IMR-90 (cell line): ENCODE data around the gene SURF6. TPM values are rescaled to one million over a fixed set of nuclear protein-coding genes. Genes with fewer than 3 reads are reported as not detected.

Experiments used
- ATAC-seq: fragments of 200-7000 bp; cut with Tn5 transposase; 2 replicates; pipeline ENCODE4 v1.9.1; 2020; ENCODE audit warnings: low read depth, mild to moderate bottlenecking, moderate library complexity
- BruUV-seq: library from RNA; stranded (reverse); fragments of 400-500 nt; replicated peaks from 2 replicates; lab custom pipeline; 2021; lab: Mats Ljungman, UMichigan
- CTCF ChIA-PET: fragments of 300-600 bp; formaldehyde crosslinking; extraction: SDS; loops from one replicate; lab custom pipeline; 2021; ENCODE audit warnings: antibody characterized with exemption; lab: Yijun Ruan, JAX
- POLR2A ChIA-PET: fragments of 300-600 bp; sonication (Branson Sonifier 250); formaldehyde crosslinking; loops from one replicate; lab custom pipeline; 2022; ENCODE audit warnings: antibody characterized with exemption; ENCODE audit not compliant: unreplicated experiment; lab: Charles Lee
- DNase-seq: peaks from one replicate; pipeline ENCODE4 v3.0.0; 2013
- H2AFZ ChIP-seq: replicated peaks from 2 replicates; pipeline ENCODE3; 2013; ENCODE audit warnings: low read length, mild to moderate bottlenecking; ENCODE audit not compliant: poor library complexity
- H2AK5ac ChIP-seq: 2 replicates; pipeline ENCODE4 v1.6.1; 2013; ENCODE audit warnings: low read depth, low read length, inconsistent platforms
- H2AK9ac ChIP-seq: replicated peaks from 2 replicates; pipeline ENCODE3; 2013; ENCODE audit warnings: mild to moderate bottlenecking, low read depth, low read length, moderate library complexity; ENCODE audit not compliant: poor library complexity
- H2BK120ac ChIP-seq: 2 replicates; pipeline ENCODE4 v1.6.1; 2013; ENCODE audit warnings: low read depth, low read length, inconsistent platforms
- H2BK15ac ChIP-seq: 3 replicates; pipeline ENCODE4 v1.6.1; 2013; ENCODE audit warnings: low read depth, low read length, inconsistent platforms
- H2BK20ac ChIP-seq: 2 replicates; pipeline ENCODE4 v1.6.1; 2013; ENCODE audit warnings: low read depth, mild to moderate bottlenecking, inconsistent platforms, low read length, moderate library complexity
- H2BK5ac ChIP-seq: 2 replicates; pipeline ENCODE4 v1.6.1; 2013; ENCODE audit warnings: mild to moderate bottlenecking, low read depth, low read length, inconsistent platforms; ENCODE audit not compliant: poor library complexity, severe bottlenecking
- H3K14ac ChIP-seq: replicated peaks from 2 replicates; pipeline ENCODE4 v1.6.1; 2013; ENCODE audit warnings: low read depth, low read length, inconsistent platforms
- H3K18ac ChIP-seq: 2 replicates; pipeline ENCODE4 v1.6.1; 2013; ENCODE audit warnings: low read depth, low read length, control low read depth
- H3K23ac ChIP-seq: 2 replicates; pipeline ENCODE4 v1.6.1; 2013; ENCODE audit warnings: low read depth, low read length, inconsistent platforms
- H3K27ac ChIP-seq: 2 replicates; pipeline ENCODE4 v1.5.1; 2013; ENCODE audit warnings: mild to moderate bottlenecking, control low read depth, low read length; ENCODE audit not compliant: insufficient read depth
- H3K27me3 ChIP-seq: 2 replicates; pipeline ENCODE4 v1.6.1; 2013; ENCODE audit warnings: low read length; ENCODE audit not compliant: control insufficient read depth, insufficient read depth
- H3K36me3 ChIP-seq: 2 replicates; pipeline ENCODE4 v1.6.1; 2013; ENCODE audit warnings: low read length, mixed read lengths; ENCODE audit not compliant: control insufficient read depth, insufficient read depth
- H3K4ac ChIP-seq: 2 replicates; pipeline ENCODE4 v1.6.1; 2013; ENCODE audit warnings: low read depth, low read length, inconsistent platforms
- H3K4me1 ChIP-seq: 2 replicates; pipeline ENCODE4 v1.6.1; 2013; ENCODE audit warnings: low read length, mixed read lengths; ENCODE audit not compliant: control insufficient read depth, insufficient read depth
- H3K4me2 ChIP-seq: 2 replicates; pipeline ENCODE4 v1.6.1; 2013; ENCODE audit warnings: low read depth, mild to moderate bottlenecking, control low read depth, low read length, moderate library complexity
- H3K4me3 ChIP-seq: 2 replicates; pipeline ENCODE4 v1.5.1; 2013; ENCODE audit warnings: low read depth, mild to moderate bottlenecking, control low read depth, low read length, moderate library complexity; ENCODE audit not compliant: insufficient read depth
- H3K56ac ChIP-seq: 2 replicates; pipeline ENCODE4 v1.6.1; 2013; ENCODE audit warnings: low read length, inconsistent platforms; ENCODE audit not compliant: insufficient read depth; ENCODE audit errors: extremely low read depth
- H3K79me1 ChIP-seq, 2 experiments: 2 replicates each; pipeline ENCODE4 v1.6.1; 2013; ENCODE audit warnings: low read length in 2 of 2, inconsistent platforms in 1 of 2, low read depth in 1 of 2
- H3K9ac ChIP-seq: 2 replicates; pipeline ENCODE4 v1.6.1; 2013; ENCODE audit warnings: low read depth, low read length, control low read depth
- H3K9me1 ChIP-seq: 2 replicates; pipeline ENCODE4 v1.6.1; 2013; ENCODE audit warnings: low read length, inconsistent platforms; ENCODE audit not compliant: insufficient read depth
- H3K9me3 ChIP-seq: 2 replicates; pipeline ENCODE4 v1.6.1; 2013; ENCODE audit warnings: low read length; ENCODE audit not compliant: control insufficient read depth, insufficient read depth
- H4K20me1 ChIP-seq: 2 replicates; pipeline ENCODE4 v1.6.1; 2013; ENCODE audit warnings: low read length, inconsistent platforms; ENCODE audit not compliant: insufficient read depth
- H4K5ac ChIP-seq: 2 replicates; pipeline ENCODE4 v1.6.1; 2013; ENCODE audit warnings: mild to moderate bottlenecking, low read depth, low read length, control low read depth
- H4K8ac ChIP-seq, 2 experiments: 2 replicates each; pipeline ENCODE4 v1.6.1; 2013; ENCODE audit warnings: low read depth in 2 of 2, low read length in 2 of 2, control low read depth in 1 of 2, inconsistent platforms in 1 of 2
- H4K91ac ChIP-seq: 2 replicates; pipeline ENCODE4 v1.6.1; 2013; ENCODE audit warnings: low read depth, low read length, inconsistent platforms; ENCODE audit not compliant: insufficient read depth
- BHLHE40 ChIP-seq: fragments of 150-350 bp; IDR thresholded peaks from 2 replicates; pipeline ENCODE4 v1.6.1; 2016; ENCODE audit warnings: mild to moderate bottlenecking, low read depth, low read length
- CEBPB ChIP-seq: IDR thresholded peaks from 2 replicates; pipeline ENCODE4 v1.6.1; 2012; ENCODE audit warnings: low read depth, low read length, improper control_type of control experiment
- CHD1 ChIP-seq: IDR thresholded peaks from 2 replicates; pipeline ENCODE4 v1.6.1; 2012; ENCODE audit warnings: low read depth, low read length, improper control_type of control experiment
- CTCF ChIP-seq: conservative IDR thresholded peaks from 2 replicates; pipeline ENCODE4 v1.5.1; 2012; ENCODE audit warnings: mild to moderate bottlenecking, low read depth, low read length, improper control_type of control experiment
- ELK1 ChIP-seq: fragments of 150-350 bp; IDR thresholded peaks from 2 replicates; pipeline ENCODE4 v1.6.1; 2016; ENCODE audit warnings: low read depth, mild to moderate bottlenecking, low read length, moderate library complexity, borderline replicate concordance
- FOS ChIP-seq: fragments of 150-350 bp; IDR thresholded peaks from 2 replicates; pipeline ENCODE4 v1.6.1; 2016; ENCODE audit warnings: low read depth, low read length
- MAFK ChIP-seq: IDR thresholded peaks from 2 replicates; pipeline ENCODE4 v1.6.1; 2012; ENCODE audit warnings: low read depth, low read length, improper control_type of control experiment
- MAZ ChIP-seq: IDR thresholded peaks from 2 replicates; pipeline ENCODE4 v1.6.1; 2012; ENCODE audit warnings: low read depth, mild to moderate bottlenecking, low read length, improper control_type of control experiment, moderate library complexity, borderline replicate concordance
- MXI1 ChIP-seq: IDR thresholded peaks from 2 replicates; pipeline ENCODE4 v1.6.1; 2012; ENCODE audit warnings: low read depth, mild to moderate bottlenecking, low read length, moderate library complexity, borderline replicate concordance
- NFE2L2 ChIP-seq: fragments of 150-350 bp; IDR thresholded peaks from 2 replicates; pipeline ENCODE4 v1.6.1; 2016; ENCODE audit warnings: low read depth, mild to moderate bottlenecking, low read length
- POLR2A ChIP-seq: IDR thresholded peaks from 2 replicates; pipeline ENCODE4 v1.6.1; 2012; ENCODE audit warnings: mild to moderate bottlenecking, low read depth, low read length
- RCOR1 ChIP-seq: IDR thresholded peaks from 2 replicates; pipeline ENCODE4 v1.6.1; 2012; ENCODE audit warnings: mild to moderate bottlenecking, low read length, improper control_type of control experiment; ENCODE audit not compliant: insufficient replicate concordance
- WGBS, 2 experiments: methylation state at CpG; one replicate each; pipeline versions ENCODE4 v1.1.5 to v1.1.7; 2013; ENCODE audit warnings: missing lambda C conversion rate in 2 of 2; ENCODE audit not compliant: insufficient read length in 1 of 2; ENCODE audit errors: extremely low coverage in 2 of 2; 5-methylcytosine and 5-hydroxymethylcytosine counted together
- dilution Hi-C: fragments of 300-500 bp; cut with HindIII; formaldehyde crosslinking; loops from one replicate; pipeline ENCODE4 v1.14.3; 2018; ENCODE audit warnings: low sequenced_read_pairs; ENCODE audit not compliant: unreplicated experiment
- in situ Hi-C: fragments of 300-500 bp; cut with MboI; formaldehyde crosslinking; loops from 3 replicates; pipeline ENCODE4 v1.14.3; 2019; ENCODE audit warnings: low sequenced_read_pairs, inconsistent platforms, mixed read lengths
- intact Hi-C: fragments of 100-400 bp; cut with micrococcal nuclease; formaldehyde crosslinking; loops from 2 replicates; pipeline ENCODE4 v1.10.0; 2022
- polyA plus RNA-seq, 3 experiments: library from polyadenylated mRNA; depleted of rRNA; stranded (reverse); fragments of >200 nt; gene quantifications; 2 replicates each; pipeline ENCODE4 v1.2.3, GENCODE V29; 2012; ENCODE audit warnings: low replicate concordance in 1 of 3
- total RNA-seq: library from RNA; depleted of rRNA; stranded (reverse); fragments of >200 nt; gene quantifications from 2 replicates; pipeline ENCODE4 v1.2.3, GENCODE V29; 2012

Gene SURF6
- total and polyA plus RNA-seq, 2 of the 4 experiments (the other 2 are of a cell fraction): 6.1 to 12.8 TPM

GRCh38 chr9:133349965-133350616 lies 14.1 kb upstream of the SURF6 start:
- Histone ChIP-seq H3K4me2 (no peak overlapping the region), H3K9me1 (peaks cover 6% of the 10 kb centered on the region; the same call in 1 of the 2 replicates), H4K8ac (no peak overlapping the region; a peak in 1 of 4 replicates), H3K4me1 (peaks cover 16% of the 10 kb centered on the region), H3K4me3 (no peak overlapping the region), H2AFZ (no peak overlapping the region), H2AK5ac (no peak overlapping the region), H3K4ac (no peak overlapping the region), H3K9ac (no peak overlapping the region), H2BK15ac (no peak overlapping the region), H3K79me1 (peaks cover 29 to 76% of the 10 kb centered on the region in 2 experiments), H3K9me3 (no peaks in the 10 kb centered on the region), H2AK9ac (no peak overlapping the region), H3K14ac (no peak overlapping the region), H3K23ac (no peak overlapping the region), H3K56ac (no peak overlapping the region), H4K20me1 (peaks cover 63% of the 10 kb centered on the region), H3K18ac (no peak overlapping the region), H2BK20ac (no peak overlapping the region), H3K27ac (no peak overlapping the region), H3K27me3 (no peaks in the 10 kb centered on the region), H3K36me3 (peaks cover 55% of the 10 kb centered on the region), H4K91ac (no peak overlapping the region), H2BK120ac (no peak overlapping the region), H4K5ac (no peak overlapping the region), H2BK5ac (no peak overlapping the region)
- in situ Hi-C loops: no loop called here
- CTCF ChIA-PET: no interaction called here
- intact Hi-C loops: no loop called here
- POLR2A ChIA-PET: no interaction called here
- WGBS, 2 experiments: 91% methylated on average over 12 of the region's 15 CpGs; no CpG with 5 or more reads in 1 of the 2 experiments
- no peak for DNase-seq
- ATAC-seq: no peak
- TF ChIP-seq RCOR1 (no peak), NFE2L2 (no peak), CHD1 (no peak), POLR2A (no peak), MXI1 (no peak), FOS (no peak), BHLHE40 (no peak), CEBPB (no peak), MAFK (no peak), ELK1 (no peak), CTCF (no peak), MAZ (no peak)
- no TSS peak for BruUV-seq
- dilution Hi-C loops: no loop called here
